Activated CD4-positive, alpha-beta T cell treated with anti-CD3 and anti-CD28 coated beads, Interleukin-2, amount 50 U/mL, for 24 hours (primary cell): Measurements from ENCODE around the gene NFIB.

Experiments
- DNase-seq, 2 donors: peaks; one replicate each; pipeline ENCODE4 v3.0.0-alpha.2; 2020; ENCODE audit warnings: low read depth in 1 of 2, low spot score in 1 of 2

Gene NFIB

DNA sequence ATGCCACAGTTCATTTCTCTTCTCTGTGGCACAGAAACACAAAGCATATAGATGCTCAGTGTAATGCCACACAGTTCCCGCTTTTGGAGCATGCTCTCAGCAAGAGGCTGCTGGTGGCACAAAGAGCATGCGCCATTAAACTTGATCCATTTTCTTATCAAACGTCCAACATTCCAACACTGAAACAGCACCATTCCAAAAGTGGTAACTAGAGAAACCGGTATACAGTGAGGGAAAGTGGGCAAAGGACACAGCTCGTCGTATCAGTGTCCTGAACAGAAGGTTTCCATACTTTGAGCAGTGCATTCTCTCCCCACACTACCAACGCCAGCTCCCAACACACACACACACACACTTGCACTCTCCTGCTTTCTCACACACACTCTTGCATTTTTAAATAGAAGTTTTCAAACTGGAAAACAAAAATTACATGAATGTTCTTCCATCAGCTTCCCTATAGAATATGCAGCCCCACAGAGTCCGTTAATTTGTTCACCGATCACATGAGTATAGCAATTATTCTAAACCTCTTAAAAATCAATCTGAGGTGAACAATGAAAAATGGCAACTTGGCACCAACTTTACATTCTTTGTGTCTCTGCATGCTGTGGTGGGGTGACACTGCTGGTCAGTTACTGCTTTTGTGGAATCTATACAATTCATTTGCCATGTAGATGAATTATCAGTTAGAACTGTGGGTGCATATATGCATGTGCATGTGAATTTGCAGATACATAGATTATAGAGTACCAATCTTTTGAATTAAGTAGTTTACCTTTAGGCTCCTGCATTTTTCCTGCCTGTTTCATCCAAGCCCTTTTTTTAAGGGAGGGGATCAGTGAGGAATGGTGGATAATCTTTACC, 5.7 kb downstream of the NFIB start:
- no peak for DNase-seq

DNA sequence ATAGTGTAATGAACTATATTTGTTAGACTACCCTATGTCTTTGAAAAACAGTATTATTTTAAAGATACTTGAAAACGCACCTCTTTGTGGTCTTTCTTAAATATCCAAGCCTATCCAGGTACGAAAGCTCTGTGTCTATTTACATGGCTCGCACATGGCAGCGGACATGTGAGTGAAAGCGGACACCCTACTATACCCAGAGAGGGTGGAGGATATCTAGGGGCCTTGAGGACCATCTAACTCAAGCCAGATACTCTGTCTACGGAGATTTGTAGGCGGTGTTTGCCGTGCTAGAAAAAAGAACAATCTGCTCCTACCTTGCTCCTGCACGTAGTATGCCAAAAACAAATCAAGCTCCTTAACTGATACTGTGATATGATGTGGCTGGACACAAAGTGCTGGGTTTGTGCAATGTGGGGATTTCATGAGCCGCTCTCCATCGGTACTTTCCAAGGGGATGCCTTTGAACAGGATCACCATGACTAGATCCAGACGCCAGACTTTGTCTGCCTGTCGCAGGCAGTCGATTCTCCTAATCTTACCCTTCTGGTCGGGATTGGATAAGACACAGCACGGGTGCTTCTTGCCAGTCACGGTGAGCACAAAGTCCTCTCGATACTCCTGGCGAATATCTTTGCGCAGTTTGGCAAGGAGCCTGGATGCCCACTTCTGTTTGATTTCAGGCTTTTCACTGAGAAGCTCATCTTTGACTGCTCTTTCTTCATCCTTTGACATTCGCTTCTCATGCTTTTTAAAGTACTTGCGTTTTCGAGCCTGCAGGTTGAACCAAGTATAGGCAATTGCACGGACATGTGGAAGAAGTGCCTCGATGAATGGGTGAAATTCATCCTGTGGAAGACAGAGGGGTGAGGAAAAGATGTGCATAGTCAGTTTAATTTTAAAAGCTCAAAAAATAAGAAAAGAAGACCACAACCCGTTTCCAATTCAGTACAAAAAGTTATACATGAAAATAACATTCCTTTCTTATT, 7.0 kb downstream of the NFIB start:
- DNase-seq: no peak

GRCh38 chr9:14306188-14306587, 7.8 kb downstream of the NFIB start:
- no peak for DNase-seq

- no peak for DNase-seq
Measured at GRCh38 chr9:14304259-14304658, 9.7 kb downstream of the NFIB start.

DNA sequence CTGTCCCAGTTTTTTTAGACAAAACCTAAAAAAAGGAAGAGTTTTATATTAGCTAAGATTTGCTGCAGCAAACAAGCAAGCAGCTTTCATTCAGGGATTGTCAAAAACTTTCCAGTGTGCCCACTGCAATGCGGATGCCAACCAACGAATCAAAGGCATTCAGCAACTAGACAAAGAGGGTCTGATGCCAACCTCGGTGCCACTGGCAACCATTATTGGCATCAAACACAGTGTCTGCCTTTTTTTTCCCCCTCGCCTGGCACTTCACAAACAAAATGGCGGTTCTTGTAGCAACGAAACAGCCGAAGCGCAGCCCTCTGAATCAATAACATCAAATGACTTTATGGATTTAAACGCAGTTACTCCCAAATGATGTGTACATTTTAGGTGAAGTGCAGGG, 10.4 kb downstream of the NFIB start:
- no peak for DNase-seq

DNA sequence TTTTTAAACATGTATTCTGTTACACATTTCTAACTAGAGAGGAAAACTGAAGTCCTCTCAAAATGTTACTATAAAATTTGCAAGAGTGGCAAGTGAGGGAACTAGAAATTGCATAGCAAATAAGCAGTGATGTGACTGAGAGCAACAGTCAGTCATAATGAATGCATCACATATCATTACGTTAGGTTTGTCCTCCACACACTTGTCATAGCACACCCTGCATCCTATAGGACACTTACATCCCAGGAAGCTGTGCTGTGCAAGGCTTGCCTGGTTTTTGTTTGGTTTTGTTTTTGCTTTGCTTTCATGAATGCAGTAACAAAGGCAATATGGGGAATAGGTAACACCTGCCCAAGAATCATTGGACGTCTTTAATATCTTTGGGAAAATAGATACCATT, 10.8 kb downstream of the NFIB start:
- DNase-seq: no peak

- DNase-seq: no peak
Measured at GRCh38 chr9:14302405-14302804, 11.5 kb downstream of the NFIB start.

DNA sequence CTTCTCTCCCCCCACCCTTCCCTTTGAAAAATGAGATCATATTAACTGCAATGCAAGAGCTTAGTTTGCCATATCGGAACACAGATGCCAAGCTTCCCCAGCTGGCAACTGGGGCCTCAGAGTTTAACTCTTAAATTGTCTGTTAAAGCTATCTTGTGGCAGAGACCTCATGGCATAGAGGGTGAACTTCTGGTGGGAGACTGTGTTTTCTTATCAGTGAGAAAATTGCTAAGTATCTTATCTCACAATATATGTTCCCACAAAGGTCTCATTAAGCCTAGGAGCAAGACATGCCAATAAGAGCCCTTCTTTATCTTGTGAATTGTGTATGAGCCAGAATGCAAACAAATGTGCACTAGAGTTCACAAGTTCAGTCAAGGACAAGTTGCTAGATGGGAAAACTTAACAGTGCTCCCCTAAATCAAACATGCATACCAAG, 12.3 kb downstream of the NFIB start:
- DNase-seq: no peak

DNA sequence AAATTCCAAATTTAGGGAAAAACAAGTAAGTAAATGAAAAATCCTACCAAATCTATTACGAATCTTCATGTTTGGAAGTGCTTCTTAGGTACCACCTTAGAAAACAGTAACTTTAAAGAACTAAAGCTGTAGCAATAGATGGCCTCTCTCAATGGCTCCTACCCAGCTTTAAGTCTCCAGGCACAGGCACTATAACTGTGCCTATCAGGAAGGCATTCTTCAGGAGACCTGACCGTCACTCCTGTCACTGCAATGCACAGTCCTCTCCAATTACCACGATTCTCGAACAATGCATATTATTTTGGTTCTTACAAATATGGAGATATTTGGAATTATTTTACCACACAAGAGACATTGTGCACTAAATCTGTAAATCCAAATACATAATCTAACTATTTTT, 12.9 kb downstream of the NFIB start:
- no peak for DNase-seq

DNA sequence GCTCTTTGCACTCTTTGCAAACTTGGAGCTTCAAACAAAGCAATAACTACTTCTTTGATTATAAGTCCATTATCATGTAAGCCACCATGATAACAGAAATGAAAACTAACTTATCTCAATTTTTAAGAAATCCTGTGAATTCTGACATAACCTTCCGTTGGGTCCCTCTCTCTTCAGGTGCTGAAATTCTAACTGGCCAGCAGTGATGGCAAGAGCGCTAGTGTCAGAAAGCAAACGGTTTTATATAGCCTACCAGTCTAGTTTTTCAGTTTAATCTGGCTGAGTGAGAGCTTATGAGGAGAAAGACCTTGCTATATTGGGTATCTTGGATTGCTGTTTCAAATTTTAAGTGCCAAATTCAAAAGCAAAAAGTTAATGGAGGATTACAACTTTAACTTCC, 13.4 kb downstream of the NFIB start:
- no peak for DNase-seq

GRCh38 chr9:14300040-14300439, 13.9 kb downstream of the NFIB start:
- no peak for DNase-seq

- no peak for DNase-seq
Measured at GRCh38 chr9:14298601-14299022, 15.3 kb downstream of the NFIB start.

DNA sequence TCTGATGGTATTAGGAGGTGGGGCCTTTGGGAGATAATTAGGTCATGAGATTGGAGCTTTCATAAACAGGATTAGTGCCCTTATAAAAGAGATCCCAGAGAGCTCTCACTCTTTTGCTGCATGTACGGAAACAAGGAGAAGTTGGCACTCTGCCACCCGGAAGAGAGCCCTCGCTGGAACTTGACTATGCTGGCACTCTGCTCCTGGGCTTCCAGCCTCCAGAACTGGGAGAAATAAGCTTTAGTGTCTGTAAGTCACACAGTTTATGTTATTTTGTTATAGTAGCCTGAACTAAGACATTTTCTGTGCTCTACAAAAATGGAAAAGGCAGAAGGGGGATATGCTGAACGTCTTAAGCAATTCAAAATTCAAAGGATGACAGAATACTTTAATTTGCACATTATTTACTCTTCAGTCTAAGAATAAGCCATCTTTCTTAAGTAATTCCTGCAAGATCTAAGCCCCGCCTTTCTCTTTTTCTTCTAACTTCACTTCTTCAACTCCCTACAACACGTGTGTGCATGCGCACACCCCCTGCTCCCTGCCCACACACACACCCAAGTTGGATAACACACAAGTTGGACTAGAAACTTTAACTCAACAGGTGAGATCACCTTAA, 17.3 kb downstream of the NFIB start:
- DNase-seq: no peak

DNA sequence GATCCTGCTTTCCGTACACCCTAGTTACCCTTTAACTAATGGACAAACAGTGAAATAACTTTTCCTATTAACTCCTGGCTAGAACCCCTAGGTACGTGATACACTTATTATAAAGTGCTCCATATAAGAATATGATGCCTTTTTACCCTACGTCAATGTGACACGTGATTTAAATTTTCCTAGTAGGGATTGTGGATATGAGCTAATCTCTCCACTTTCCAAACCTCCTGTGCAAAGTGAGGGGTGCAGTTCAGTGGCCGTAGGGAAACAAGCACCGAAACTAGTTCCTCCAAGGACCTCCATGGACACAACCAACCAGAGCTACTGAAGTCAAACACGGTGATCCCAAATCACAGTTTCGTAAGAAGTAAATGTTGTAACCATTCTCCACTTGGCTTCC, 19.3 kb downstream of the NFIB start:
- no peak for DNase-seq

GRCh38 chr9:14293801-14294200, 20.1 kb downstream of the NFIB start:
- DNase-seq: no peak

GRCh38 chr9:14292181-14292739, 21.7 kb downstream of the NFIB start:
- DNase-seq: no peak

DNA sequence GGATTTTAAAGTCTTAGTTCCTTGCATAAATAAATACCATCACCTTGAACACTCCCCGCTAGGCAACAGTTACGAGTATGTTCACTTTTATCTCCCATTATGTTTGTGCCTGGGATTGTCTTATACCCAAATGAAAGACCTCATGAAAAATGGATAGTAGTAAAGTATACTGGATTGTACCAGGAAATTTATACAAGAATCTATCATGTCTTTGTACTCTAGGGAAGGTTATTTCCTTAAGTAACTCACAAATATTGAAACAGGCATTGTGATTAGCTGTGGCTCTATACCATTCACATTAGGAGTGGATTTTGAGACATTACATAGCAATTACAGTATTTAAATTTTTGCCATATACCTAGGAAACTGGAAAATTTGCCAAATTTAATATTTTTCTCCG, 24.0 kb downstream of the NFIB start:
- DNase-seq: no peak

DNA sequence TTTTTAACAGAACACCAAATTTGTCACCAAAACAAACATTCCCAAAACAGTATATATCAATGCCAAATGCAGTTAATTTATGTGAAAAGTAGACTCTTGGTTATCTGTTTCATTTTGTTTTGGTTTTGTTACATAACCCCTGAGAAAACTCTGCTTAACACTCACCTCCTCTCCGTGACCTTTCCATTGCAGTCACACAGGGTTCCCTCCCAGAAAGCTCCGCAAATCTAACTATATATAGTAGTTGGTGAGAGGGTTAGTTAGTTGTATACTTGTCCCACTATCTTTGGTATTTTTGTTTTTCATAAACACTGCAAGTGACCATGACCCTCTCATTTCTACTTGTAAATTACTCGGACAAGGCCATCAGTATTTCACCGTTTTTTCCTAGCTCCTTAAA, 25.5 kb downstream of the NFIB start:
- no peak for DNase-seq

- DNase-seq: no peak
Measured at GRCh38 chr9:14286121-14286520, 27.8 kb downstream of the NFIB start.

DNA sequence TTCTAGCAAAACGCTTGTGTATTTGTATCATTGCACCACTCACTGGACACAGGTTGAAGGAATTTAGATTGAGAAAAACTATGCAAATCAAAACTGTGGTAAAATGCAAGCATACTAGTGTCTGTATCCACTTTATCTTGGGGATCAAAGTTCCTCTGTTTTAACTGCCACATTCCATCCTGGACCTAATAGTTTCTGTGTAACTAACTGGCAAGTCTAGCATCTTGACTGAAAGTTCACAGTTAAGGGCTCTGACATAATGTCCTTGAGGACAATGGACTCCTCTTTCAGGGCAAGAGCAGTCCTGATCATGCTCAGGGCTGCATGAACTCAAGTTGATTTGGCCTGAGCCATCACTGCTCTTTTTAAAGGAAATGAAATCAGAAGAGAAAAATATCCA, 30.7 kb downstream of the NFIB start:
- DNase-seq: no peak

- DNase-seq: no peak
Measured at GRCh38 chr9:14281876-14282275, 32.1 kb downstream of the NFIB start.
